Gastrocnemius medialis (tissue), 4 donors: ENCODE data around the gene C8B.

Experiments
- POLR2A ChIP-seq, 2 donors: fragments of 450-650 bp; IDR thresholded peaks; one replicate each; pipeline ENCODE4 v1.6.1; 2017; ENCODE audit warnings: antibody characterized with exemption in 2 of 2, mild to moderate bottlenecking in 2 of 2, moderate library complexity in 2 of 2
- TF ChIP-seq, protein P1 (sequence below), 5 experiments: fragments of 450-650 bp in 3 of 5; fragments of 200-600 bp in 2 of 5; sonication (generic) in 2 of 5; IDR thresholded peaks in 4 of 5; conservative IDR thresholded peaks in 1 of 5; 1 replicate in 4 of 5; 2 replicates in 1 of 5; pipeline ENCODE4 v1.5.1; 2016 to 2019; ENCODE audit warnings: antibody characterized with exemption in 5 of 5, mild to moderate bottlenecking in 3 of 5, moderate library complexity in 3 of 5

DNA sequence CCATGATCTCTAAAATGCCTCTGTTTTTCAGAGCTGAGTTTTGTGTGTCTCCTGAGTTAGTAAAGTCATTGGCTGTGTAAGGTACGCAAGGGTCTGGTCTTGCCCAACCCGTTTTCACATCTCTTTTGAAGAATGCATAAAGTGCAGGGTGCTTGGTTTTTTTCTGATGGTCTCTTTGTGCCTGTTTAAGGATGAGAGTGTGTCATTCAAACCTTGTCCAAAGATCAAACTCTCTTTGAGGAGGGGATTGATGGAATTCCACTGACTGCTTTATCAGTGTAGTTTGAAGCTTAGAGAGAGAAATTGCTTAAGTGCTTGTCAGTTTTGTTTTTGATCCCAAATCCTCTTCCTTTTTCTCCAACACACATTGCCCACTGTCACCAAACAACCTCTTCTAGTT, 20.0 kb upstream of the C8B start:
- TF ChIP-seq, protein P1, sequence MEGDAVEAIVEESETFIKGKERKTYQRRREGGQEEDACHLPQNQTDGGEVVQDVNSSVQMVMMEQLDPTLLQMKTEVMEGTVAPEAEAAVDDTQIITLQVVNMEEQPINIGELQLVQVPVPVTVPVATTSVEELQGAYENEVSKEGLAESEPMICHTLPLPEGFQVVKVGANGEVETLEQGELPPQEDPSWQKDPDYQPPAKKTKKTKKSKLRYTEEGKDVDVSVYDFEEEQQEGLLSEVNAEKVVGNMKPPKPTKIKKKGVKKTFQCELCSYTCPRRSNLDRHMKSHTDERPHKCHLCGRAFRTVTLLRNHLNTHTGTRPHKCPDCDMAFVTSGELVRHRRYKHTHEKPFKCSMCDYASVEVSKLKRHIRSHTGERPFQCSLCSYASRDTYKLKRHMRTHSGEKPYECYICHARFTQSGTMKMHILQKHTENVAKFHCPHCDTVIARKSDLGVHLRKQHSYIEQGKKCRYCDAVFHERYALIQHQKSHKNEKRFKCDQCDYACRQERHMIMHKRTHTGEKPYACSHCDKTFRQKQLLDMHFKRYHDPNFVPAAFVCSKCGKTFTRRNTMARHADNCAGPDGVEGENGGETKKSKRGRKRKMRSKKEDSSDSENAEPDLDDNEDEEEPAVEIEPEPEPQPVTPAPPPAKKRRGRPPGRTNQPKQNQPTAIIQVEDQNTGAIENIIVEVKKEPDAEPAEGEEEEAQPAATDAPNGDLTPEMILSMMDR (IDR thresholded peaks at IDR 0.05 in 4 of 5, conservative IDR thresholded peaks at IDR 0.05 in 1 of 5), result no peak
- no peak for TF ChIP-seq POLR2A (IDR thresholded peaks at IDR 0.05)
